Colonic mucosa (tissue), 4 donors: ENCODE data around the gene EIF4ENIF1. TPM values are rescaled to one million over a fixed set of nuclear protein-coding genes. Genes with fewer than 3 reads are reported as not detected.
"Not testable (repeated sequence)": the region's sequence is repeated elsewhere in the genome, so short reads cannot be mapped to it uniquely, and the experiment has no call there.

Experiments used
- DNase-seq: peaks from one replicate; pipeline ENCODE4 v3.0.0-alpha.2; 2020
- H3K27ac ChIP-seq: fragments of 200-600 bp; one replicate; pipeline ENCODE4 v1.8.0; 2021
- H3K27me3 ChIP-seq: fragments of 200-600 bp; one replicate; pipeline ENCODE4 v1.8.0; 2021
- H3K36me3 ChIP-seq: fragments of 200-600 bp; one replicate; pipeline ENCODE4 v1.8.0; 2021
- H3K4me1 ChIP-seq: fragments of 200-600 bp; one replicate; pipeline ENCODE4 v1.8.0; 2021; ENCODE audit warnings: mild to moderate bottlenecking
- H3K4me3 ChIP-seq: fragments of 200-600 bp; one replicate; pipeline ENCODE4 v1.8.0; 2021
- H3K9ac ChIP-seq, 2 donors: one replicate each; pipeline ENCODE4 v1.7.0; 2013; ENCODE audit warnings: control low read depth in 2 of 2, low read depth in 2 of 2, low read length in 2 of 2
- H3K9me3 ChIP-seq: fragments of 200-600 bp; one replicate; pipeline ENCODE4 v1.8.0; 2021
- CTCF ChIP-seq: fragments of 200-600 bp; IDR thresholded peaks from one replicate; pipeline ENCODE4 v1.8.0; 2022; ENCODE audit warnings: antibody characterized with exemption, mild to moderate bottlenecking
- intact Hi-C: fragments of 100-400 bp; cut with DNase I; formaldehyde crosslinking; loops from one replicate; pipeline ENCODE4 v1.14.1; 2022
- total RNA-seq, 2 donors: library from RNA; stranded (reverse); fragmentation: NEBNext Ultra II Directional in 1 of 2; extraction: Animal tissue kit (Norgen Biotek cat#: 25700) in 1 of 2; gene quantifications; one replicate each; pipeline ENCODE4 v1.2.1, GENCODE V29; 2021
- donor health status: healthy.
- donor health status: DM: no; HTN: no; CAD: no.
- donor health status: DM: no; HTN: no; CAD: no.

Gene EIF4ENIF1
- total RNA-seq, 2 donors from 2014 or later: 25.2 to 25.4 TPM

- Histone ChIP-seq H3K9me3 (no peaks in the 10 kb centered on the region), H3K27ac (peak within 1 kb of the TSS; percentile 89), H3K27me3 (no peaks in the 10 kb centered on the region), H3K36me3 (no peaks in the 10 kb centered on the region), H3K9ac (peak within 1 kb of the TSS; percentile 76 to 93), H3K4me1 (no peaks in the 10 kb centered on the region), H3K4me3 (peak within 1 kb of the TSS; percentile 89)
- intact Hi-C loops: no loop called here
- peak; percentile 96 for DNase-seq
- TF ChIP-seq CTCF: no peak
These were observed 6.5 kb upstream of the EIF4ENIF1 start, which contains the start of gene SFI1 for GRCh38 chr22:31496007-31496734. TSS of gene SFI1 (plus strand) at chr22:31496536. CDS start at chr22:31508285, 11,749 bp downstream.

- H3K36me3 ChIP-seq: no peaks in the 10 kb centered on the region
- DNase-seq: no peak
- H3K27ac ChIP-seq: peak overlapping the region; percentile 89
- intact Hi-C loops: no loop called here
- H3K9me3 ChIP-seq: no peaks in the 10 kb centered on the region
- H3K9ac ChIP-seq: peak overlapping the region in 1 of 2 donors; percentile 6
- peak overlapping the region; percentile 89 for H3K4me3 ChIP-seq
- no peaks in the 10 kb centered on the region for H3K4me1 ChIP-seq
- TF ChIP-seq CTCF: no peak
- H3K27me3 ChIP-seq: no peaks in the 10 kb centered on the region
These were observed 5.7 kb upstream of the EIF4ENIF1 start for GRCh38 chr22:31495343-31495742.

GRCh38 chr22:31493355-31493754 is 3.7 kb upstream of the EIF4ENIF1 start:
- intact Hi-C loops, DNase-seq, H3K9me3 ChIP-seq, H3K36me3 ChIP-seq, H3K27me3 ChIP-seq, H3K9ac ChIP-seq, H3K4me3 ChIP-seq, H3K4me1 ChIP-seq, H3K27ac ChIP-seq: not testable (repeated sequence)

- no peaks in the 10 kb centered on the region for H3K27me3 ChIP-seq
- no peaks in the 10 kb centered on the region for H3K36me3 ChIP-seq
- DNase-seq: no peak
- H3K4me1 ChIP-seq: no peaks in the 10 kb centered on the region
- no peaks in the 10 kb centered on the region for H3K9me3 ChIP-seq
- H3K4me3 ChIP-seq: no peak overlapping the region
- H3K9ac ChIP-seq: no peak overlapping the region
- no peak for TF ChIP-seq CTCF
- no peak overlapping the region for H3K27ac ChIP-seq
- intact Hi-C loops: no loop called here
These were observed 2.5 kb upstream of the EIF4ENIF1 start for GRCh38 chr22:31492151-31492550.

DNA sequence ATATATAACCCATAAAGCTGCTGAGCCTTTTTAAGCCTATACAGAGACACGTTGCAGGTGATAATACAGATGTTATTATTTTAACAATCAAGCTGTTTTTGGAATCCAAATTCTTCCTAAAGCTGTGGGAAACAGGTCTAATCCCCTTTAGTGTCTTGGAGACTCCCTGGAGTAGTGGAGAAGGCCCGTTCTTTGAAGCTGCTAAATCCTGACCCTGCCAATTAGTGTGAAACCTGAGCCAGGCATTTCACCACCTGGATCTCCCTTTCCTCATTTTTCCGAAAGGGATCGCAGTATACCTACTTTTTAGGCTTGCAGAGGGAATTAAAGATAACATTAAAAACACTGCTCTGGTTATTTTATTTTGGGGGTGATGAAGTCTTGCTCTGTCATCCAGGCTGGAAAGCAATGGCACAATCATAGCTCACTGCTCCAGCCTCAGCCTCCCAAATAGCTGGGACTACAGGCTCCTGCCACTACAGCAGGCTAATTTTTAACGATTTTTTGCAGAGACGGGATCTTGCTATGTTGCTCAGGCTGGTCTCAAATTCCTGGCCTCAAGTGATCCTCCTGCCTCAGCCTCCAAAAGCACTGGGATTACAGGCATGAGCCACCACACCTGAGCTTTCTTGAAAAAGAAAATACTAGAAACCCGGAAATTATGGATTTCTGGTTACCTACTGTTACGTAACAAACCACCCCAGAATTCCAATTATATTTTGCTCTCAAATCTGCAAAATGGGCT is 1.7 kb upstream of the EIF4ENIF1 start:
- no peak for DNase-seq
- no peaks in the 10 kb centered on the region for H3K4me1 ChIP-seq
- TF ChIP-seq CTCF: no peak
- intact Hi-C loops: no loop called here
- H3K27ac ChIP-seq: peak overlapping the region; percentile 97
- no peaks in the 10 kb centered on the region for H3K27me3 ChIP-seq
- H3K9ac ChIP-seq: peak overlapping the region in 1 of 2 donors; percentile 92
- no peaks in the 10 kb centered on the region for H3K9me3 ChIP-seq
- no peak overlapping the region for H3K4me3 ChIP-seq
- H3K36me3 ChIP-seq: no peaks in the 10 kb centered on the region
